GM15510 (cell line): ENCODE data around the gene MEGF11.

ENCODE experiments used
- POLR2A ChIP-seq: IDR thresholded peaks from 3 replicates; pipeline ENCODE4 v1.6.1; 2011; ENCODE audit warnings: borderline replicate concordance; ENCODE audit not compliant: insufficient read length; ENCODE audit errors: extremely low read depth

Gene MEGF11

DNA sequence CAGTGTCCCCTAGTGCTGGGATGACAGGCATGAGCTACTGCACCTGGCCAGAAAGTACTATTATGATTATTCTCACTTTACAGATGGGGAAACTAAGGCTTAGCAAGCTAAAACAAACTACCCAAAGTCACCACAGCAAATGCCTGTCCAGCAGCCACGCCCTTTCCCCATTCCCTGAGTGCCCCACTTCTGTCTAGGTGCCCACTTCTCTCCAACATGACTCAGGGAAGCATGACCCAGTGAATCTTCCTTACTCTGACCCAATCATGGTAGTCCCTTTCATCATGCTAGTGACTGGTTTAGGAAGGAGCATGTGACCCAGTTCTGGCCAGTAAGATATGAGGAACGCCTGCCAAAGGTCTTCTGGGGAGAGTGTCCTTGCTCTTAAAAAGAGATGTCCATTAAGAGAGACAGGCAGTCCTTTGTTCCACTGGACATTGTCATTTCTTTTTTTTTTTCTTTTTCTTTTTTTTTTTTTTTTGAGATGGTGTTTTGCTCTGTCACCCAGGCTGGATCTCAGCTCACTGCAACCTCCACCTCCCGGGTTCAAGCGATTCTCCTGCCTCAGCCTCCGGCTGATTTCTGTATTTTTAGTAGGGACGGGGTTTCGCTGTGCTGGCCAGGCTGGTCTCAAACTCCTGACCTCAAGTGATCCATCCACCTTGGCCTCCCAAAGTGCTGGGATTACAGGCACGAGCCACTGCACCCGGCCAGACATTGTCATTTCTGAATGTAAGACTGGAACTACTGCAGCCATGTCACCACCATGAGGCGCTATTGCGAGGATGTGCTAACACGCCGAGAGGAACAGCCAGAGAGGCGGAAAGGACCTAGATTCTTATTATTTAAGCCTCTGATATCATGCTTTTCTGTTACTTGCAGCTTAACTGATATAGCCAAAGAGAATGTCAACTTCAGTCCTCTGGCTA lies 19.8 kb downstream of the MEGF11 start:
- TF ChIP-seq POLR2A, result no peak

DNA sequence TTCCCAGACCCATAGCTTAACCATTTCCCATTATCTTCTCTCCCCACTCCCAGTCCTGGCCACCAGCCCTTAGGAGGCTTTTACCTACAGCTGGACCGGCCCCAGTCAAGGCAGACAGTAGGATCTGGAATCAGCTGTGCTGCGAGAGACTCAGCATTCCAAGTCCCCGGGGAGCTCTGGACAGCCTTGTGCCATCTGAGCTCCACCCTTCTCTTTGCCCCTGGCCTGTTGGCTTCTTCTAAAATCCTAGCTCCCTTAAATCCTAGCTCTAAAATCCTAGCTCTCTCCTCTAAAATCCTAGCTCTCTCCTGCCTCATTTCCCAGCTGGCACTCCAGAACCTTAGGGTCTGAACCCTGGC lies 21.3 kb downstream of the MEGF11 start:
- TF ChIP-seq POLR2A, result no peak

DNA sequence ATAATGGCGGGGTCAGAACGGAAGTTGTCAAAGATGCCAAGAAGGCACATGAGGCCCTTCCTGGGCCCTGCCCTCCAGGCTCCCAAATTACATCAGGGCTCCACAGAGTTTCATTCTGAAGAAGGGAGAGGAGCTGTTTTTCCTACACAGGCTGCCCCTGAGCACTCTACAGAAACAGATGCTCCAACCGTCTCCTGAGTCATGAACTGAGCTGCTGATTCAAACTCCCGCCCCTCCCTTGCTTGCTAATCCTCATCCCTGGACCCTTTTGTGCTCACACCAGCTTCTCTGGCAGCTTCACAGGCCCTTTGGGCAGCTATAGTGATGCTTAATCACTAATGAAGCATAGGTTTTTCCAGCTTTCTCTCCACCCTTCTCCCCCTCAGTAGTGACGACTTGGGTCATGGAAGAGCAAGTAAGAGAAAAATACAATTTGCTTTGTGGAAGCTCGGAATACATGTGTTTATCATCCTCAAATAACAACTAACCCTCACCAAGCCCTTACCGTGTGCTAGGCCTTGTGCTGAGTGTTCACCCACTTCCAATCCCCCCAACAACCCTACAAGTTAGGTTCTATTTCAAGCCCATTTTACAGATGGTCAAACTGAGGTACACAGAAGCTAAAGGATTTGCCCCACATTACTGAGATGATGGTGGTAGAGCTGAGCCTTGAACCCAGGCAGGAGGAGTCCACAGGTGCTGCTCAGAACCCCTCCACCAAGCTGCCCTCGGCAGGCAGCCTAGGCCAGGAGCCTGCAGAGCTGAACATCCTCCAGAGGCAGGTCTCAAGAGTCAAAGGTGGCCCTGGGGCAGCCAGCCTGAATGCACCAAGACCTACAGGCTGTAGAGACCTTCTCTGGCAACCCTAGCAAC lies 21.9 kb downstream of the MEGF11 start:
- no peak for TF ChIP-seq POLR2A

DNA sequence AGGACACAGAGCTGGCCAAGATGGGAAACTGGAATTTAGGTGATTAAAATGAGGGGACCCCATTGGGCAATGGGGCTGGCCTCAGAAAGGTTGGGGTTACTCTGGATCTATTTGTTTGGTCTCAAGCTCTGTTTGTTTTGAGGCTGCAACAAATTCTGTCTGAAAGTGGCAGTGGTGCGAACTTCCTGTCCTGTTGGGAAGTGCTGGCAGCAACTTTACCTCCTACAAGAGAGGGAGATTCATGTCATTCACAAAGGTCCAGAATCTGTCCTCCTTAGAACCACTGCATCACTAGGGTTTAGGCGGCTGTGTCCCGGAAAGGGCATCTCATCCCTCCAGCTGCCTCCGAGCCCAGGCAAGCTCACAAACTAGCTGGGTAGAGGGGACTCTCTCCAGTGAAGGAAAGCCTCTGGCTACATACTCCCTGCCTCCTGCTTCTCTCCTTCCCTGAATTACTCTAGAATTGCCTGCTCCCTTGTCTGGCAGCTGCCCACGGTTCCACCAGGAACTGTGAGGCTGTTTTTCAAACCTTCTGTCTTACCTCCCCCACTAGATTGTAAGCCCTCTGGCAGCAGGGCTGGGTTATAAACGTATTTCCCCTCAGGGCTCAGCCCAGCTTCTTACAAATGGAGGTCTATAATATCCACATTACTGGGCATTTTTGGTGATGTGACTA lies 23.6 kb downstream of the MEGF11 start:
- no peak for TF ChIP-seq POLR2A

DNA sequence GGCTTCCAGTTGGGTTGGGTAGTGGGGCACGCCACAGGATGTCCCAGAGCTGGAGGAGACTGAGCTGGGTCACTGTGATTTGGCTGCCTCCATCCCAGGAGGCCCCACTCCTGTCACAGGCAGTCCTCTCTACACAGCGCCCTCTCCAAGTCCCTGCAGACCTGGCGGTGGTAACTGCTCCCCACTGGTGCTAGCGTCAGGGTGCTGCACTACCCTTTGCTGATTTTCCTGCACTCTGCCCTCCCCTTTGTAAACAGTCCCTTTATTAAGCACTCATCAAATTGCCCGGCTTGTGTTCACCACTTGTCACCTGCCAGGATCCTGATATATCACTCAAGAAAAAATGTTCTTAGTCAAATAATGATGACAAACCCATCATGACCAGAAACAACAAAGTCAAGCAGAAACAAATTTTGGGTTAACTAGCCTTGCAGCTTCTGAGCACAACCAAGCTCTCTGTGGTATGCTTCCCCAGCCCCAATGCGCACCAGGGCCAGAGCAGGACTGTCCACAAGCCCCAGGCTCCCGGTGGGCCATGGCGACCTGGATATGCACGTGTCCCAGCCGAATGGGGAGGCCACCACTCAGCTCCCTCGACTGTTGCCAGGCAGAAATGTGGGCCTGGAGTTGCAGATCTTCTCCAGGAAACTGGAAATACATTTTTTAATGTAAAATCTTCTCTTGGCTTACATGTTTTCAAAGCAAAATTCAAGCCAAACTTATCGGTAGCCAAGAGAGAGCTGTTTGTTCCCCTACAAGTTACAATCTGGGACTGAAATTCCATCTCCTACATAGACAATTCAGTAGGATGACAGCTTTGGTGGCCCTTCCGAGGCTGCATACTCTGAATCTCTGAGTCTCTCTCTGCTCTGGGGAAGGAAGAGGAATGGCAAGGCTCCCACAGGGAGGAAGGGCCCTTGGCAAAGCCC lies 24.5 kb downstream of the MEGF11 start:
- TF ChIP-seq POLR2A, result no peak

DNA sequence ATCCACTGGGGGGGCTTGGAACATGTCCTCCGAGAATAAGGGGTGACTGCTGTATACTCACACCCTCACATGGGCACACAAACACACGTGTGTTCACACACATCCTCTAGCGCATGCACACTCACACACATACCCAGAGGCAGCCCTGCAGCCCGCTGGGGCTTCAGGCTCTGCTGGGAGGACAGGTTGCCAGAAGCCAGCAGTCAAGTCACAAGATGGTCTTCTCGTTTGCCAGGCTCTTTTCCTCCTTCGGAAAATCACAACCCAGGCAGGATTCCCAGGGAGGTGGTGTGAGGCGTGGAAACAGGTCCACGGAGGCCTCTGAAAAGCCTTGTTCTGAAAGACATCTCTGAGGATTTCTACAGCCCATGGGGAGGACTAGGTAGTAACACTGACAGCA lies 26.8 kb downstream of the MEGF11 start:
- no peak for TF ChIP-seq POLR2A

DNA sequence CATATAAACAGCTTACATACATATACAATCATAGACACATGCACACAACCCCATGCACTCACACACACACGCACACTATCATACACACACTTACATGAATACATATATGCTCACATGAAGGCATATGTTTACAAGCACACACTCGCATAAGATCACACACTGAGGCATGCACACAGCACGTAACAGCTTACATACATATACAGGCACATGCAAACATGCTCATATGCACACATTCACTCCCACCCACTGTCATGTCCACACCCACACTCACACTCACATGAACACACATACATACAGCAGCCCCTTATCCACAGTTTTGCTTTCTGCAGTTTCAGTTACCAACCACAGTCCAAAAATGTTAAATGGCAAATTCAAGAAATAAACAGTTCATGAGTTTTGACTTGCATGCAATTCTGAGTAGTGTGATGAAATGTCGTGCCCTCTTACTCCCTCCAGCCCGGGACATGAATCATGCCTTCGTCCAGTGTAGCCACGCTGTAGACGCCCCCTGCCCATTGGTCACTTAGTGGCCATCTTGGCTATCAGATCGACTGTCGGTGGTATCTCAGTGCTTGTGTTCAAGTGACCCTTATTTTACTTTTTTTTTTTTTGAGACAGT lies 27.8 kb downstream of the MEGF11 start:
- no peak for TF ChIP-seq POLR2A

DNA sequence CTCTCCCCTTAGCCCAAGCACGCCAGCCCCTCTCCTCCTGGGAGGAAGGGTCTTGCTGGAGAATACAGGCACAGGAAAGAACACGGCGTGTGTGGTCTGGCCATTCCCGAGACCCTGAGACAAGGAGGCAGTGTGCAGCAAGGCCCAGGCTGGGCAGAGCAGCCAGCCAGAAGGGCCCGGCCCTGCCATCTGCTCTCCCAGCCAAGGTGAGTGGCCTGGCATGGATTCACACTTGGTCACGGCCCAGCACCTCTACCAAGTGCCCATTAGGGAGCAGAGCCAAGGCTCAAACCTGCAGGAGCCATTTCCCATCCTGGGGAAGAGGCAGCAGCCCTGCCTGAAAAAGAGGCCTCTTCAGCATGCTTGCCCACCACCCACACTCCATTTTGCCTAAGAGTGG lies 28.6 kb downstream of the MEGF11 start:
- no peak for TF ChIP-seq POLR2A

DNA sequence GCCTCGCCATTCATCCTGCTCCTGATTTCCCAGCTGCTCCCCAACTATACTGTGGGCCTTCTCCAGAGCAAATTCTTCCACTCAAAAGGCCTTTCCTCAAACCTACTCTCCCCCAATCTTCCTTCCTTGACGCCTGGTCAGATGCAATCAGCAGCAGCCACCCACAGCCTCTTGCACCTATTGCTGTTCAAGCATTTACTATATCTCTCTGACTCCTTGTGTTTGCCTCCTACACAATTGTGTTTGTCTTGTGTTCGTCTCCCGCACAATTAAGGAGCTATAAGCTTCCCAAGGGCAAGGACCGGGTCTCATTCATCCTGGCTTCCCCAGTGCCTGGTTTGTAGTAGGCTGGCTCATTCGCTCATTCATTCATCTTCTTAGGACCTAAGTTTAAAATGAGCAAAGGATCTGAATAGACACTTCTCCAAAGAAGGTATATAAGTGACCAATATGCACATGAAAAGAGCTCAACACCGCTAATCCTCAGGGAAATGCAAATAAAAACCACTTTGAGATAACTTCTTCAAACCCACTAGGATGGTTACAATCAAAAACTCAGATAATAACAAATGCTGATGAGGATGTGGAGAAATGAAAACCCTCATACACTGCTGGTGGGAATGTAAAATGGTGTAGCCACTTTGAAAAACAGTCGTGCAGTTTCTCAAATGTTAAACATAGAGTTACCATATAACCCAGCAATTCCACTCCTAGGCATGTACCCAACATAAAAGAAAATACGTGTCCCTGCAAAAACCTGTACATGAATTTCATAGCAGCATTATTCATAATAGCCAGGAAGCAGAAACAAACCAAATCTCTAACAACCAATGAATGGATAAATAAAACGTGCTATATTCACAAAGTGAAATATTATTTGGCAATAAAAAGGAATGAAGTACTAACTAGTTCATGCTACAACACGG lies 31.0 kb downstream of the MEGF11 start:
- no peak for TF ChIP-seq POLR2A

DNA sequence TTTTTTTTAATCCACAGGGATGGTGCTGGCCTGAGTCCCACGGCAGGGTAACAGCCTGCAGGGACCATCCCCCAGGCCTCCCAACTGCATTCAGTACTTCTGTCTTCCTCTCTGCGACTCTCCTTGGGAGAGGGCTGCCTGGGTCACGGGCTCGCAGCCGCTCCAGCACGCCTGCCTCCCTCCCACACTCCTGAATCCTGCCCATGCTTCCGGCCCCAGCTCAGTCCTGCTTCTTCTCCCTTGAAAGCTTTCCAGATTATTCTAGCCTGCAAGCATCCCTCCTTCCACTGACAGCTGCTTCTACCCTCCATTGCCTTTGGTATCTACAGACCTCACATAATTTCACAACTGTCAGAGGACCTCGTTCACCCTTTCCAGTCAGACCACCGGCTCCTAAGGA lies 32.4 kb downstream of the MEGF11 start:
- TF ChIP-seq POLR2A, result no peak

DNA sequence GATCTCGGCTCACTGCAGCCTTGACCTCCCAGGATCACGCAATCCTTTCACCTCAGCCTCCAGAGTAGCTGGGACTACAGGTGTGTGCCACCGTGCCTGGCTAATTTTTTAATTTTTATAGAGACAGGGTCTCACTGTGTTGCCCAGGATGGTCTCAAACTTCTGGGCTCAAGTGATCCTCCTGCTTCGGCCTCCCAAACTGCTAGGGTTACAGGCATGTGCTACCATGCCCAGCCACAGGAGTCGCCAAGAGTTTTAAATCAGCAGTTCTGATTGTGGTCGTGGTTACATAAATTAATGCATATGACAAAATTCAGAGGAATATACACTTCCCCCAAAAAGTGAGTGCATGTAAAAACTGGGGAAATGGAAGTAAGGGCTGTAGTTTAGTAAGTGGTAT lies 32.9 kb downstream of the MEGF11 start:
- no peak for TF ChIP-seq POLR2A

DNA sequence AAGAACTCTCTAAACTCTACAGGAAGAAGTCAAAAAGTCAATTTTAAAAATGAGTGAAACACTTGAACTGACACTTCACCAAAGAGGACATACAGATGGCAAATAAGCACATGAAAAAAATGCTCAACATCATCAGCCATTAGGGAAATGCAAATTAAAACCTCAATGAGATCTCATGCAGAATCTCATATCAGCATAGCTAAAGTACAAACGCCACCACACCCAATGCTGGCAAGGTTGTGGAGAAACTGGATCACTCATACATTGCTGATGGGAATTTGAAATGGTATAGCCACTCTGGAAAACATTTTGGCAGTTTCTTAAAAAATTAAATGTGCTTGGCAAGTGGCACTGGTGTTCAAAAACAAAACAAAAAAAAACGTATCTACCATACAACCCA lies 34.2 kb downstream of the MEGF11 start:
- TF ChIP-seq POLR2A, result no peak

DNA sequence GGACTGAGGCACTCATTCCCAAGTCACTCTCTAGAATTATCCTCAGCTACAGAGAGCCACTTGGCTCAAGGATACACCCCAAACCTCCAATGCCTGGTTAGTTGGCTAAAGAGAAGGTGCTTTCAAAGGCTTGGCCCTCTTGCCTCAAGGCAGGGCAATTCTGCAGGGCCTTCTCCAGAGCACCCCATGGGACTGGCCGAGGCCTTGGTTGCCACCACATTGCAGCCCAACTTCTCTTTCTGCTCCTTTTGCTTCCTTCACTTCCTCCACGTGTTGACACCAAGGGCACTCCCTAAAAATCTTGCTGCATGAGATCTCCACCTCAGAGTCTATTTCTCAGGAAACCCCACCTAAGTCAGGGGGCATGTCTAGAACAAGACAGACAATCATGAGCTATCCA lies 36.7 kb downstream of the MEGF11 start:
- TF ChIP-seq POLR2A, result no peak

DNA sequence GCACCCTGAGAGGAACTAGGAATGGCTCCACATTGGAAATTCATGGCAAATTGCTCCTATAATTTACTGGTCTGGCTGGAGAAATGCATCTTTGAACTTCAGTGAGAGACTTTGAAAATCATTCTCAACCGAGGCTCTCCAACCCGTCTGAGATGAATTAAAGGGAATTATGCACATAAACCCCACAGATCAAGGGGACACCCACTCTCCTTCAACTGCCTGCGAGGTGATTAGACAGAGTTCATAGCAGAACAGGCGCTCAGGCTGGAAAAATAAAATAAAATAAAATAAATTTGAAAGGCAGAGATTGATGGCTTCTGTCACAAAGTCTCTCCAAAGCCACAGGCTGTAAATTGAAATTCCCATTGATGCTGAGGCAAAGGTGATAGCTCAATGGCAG lies 37.7 kb downstream of the MEGF11 start:
- TF ChIP-seq POLR2A, result no peak

DNA sequence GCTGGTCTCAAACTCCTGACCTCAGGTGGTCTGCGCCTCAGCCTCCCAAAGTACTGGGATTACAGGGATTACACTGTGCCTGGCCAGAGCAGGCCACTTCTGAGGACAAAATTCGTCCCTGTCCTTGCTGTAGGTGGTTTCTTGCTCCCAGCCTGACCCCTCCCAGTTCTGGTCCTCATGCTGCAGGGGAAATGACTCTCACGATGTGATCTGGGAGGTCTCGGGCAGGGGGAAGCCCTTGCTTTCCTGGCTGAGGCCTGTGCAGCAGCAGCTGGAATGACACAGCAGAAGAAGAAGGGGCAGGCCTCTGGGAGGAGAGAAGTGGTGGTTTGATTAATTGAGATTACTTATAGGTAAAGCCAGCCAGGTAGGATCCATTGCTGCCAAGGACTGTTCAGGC lies 39.3 kb downstream of the MEGF11 start:
- no peak for TF ChIP-seq POLR2A
